NCI-H526 treated with DMSO at 0.1 percent for 48 hours (cell line): Measurements from ENCODE around the gene NLK.
"Not testable (repeated sequence)": the region's sequence is repeated elsewhere in the genome, so short reads cannot be mapped to it uniquely, and the experiment has no call there.

Source experiments
- DNase-seq: peaks from one replicate; lab custom pipeline; 2025; lab: John Stamatoyannopoulos, UW

The NLK gene

GRCh38 chr17:28072936-28073533, 30.6 kb downstream of the NLK start:
- no peak for DNase-seq

GRCh38 chr17:28074010-28074409, 31.5 kb downstream of the NLK start:
- no peak for DNase-seq

- DNase-seq = no peak
Measured at GRCh38 chr17:28076144-28076543, 33.7 kb downstream of the NLK start.

GRCh38 chr17:28077140-28077539, 34.7 kb downstream of the NLK start:
- not testable (repeated sequence) for DNase-seq

- DNase-seq = no peak
Measured at GRCh38 chr17:28078341-28079229, 36.1 kb downstream of the NLK start.

GRCh38 chr17:28081467-28081866, 39.0 kb downstream of the NLK start:
- DNase-seq = no peak

DNA sequence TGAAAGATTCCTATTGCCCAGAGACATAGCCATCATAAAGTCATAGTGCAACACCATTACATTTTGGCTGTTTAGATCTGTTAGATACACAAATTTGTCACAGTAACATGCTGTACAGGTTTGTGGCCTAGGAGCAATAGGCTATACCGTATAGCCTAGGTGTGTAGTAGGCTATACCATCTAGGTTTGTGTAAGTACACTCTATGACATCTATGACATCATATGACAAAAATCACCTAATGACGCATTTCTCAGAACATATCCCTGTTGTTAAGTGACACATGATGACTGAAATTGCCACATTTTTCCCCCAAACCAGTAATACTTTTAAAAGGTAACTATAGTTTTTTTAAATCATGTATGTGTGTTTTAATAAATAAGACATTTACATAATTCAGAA, 43.3 kb downstream of the NLK start:
- DNase-seq = no peak

- no peak for DNase-seq
Measured at GRCh38 chr17:28086519-28086918, 44.0 kb downstream of the NLK start.

- no peak for DNase-seq
Measured at GRCh38 chr17:28087743-28088142, 45.3 kb downstream of the NLK start.

DNA sequence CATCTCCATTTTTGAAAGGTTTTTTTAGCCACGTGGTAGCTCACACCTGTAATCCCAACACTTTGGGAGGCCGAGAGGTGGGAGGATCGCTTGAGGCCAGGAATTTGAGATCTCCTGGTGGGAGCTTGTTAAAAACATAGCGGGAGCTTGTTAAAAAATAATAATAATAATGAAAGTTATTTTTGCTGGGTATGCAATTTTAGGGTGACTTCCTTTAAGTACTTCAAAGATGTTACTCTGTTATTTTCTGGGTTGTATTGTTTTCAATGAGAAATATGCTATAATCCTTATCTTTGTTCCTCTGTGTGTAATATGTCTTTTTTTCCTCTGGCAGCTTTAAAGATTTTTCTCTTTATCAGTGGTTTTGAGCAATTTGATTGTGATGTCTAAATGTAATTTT, 48.1 kb downstream of the NLK start:
- no peak for DNase-seq

- no peak for DNase-seq
Measured at GRCh38 chr17:28092088-28092487, 49.6 kb downstream of the NLK start.

DNA sequence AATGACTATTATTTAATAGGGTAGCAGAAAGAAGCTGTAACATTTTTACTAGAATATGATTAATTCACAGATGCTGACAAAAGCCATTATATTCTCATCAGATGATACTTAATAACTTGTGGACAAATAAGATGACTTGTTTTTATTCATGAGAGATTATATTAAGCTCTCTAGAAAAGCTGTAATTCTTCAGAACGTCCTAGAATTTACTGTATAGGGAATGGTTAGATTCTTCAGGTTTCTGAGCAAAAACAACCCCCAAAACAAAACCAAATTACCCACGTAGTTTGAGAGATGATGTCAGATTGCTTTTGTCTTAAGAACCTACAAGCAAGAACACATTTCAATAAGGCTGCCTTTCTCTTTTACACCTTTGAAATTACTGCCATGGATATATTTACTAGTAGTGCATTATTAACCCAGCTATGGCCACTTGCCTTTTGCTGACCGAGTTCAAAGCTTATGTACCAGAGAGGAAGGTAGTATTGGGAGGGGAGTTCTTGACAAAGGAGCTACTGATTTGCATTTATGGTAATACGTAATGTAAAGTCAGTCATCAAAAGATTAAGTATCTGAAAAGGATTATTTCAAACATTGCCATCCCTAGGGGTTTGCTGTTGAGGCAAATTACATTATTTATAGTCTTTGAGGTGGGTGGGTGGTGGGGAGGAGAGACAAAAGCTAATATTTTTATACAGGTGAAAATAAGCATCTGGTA, 51.7 kb downstream of the NLK start:
- peak; percentile 72 for DNase-seq

- DNase-seq = no peak
Measured at GRCh38 chr17:28096756-28097155, 54.3 kb downstream of the NLK start.

DNA sequence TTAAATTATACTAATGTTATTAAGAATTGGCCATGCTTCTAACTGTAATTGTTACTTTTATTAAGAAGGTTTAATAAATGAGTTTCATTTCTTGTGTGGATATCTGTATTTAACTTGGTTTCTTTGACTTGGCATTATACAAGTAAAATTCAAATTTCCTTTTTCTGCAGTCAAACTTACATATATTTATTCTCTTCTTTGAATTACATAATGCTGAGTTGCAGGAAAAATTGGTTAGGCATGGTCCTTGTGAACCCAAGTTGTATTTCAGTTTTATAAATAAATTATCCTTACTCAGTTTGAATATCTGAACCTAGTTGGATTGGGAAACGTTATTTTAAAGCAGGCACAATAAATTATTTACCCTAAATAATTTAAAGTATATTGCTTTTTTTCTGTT, 54.8 kb downstream of the NLK start:
- DNase-seq = no peak

- no peak for DNase-seq
Measured at GRCh38 chr17:28097901-28098300, 55.4 kb downstream of the NLK start.

- DNase-seq = not testable (repeated sequence)
Measured at GRCh38 chr17:28098591-28098990, 56.1 kb downstream of the NLK start.

DNA sequence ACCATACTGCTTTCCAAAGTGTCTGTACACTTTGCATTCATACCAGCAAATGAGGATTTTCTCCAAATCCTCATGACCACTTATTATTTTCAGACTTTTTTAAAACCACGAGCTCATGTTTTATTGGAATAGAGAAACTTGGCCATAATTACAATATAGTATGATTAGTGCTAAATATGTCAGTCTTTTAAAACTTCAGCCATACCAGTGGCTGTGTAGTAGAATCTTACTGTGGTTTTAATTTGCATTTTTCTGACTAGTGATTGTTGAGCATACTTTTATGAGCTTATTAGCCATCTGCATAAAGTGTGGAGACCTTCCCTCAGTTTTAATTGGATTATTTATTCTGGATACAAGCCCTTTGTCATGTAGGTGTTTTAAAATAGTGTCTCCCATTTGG, 57.8 kb downstream of the NLK start:
- DNase-seq = no peak

- no peak for DNase-seq
Measured at GRCh38 chr17:28100936-28101335, 58.5 kb downstream of the NLK start.

- DNase-seq = no peak
Measured at GRCh38 chr17:28101919-28102318, 59.4 kb downstream of the NLK start.

GRCh38 chr17:28105501-28105900, 63.0 kb downstream of the NLK start:
- DNase-seq = no peak

- no peak for DNase-seq
Measured at GRCh38 chr17:28110184-28110583, 67.7 kb downstream of the NLK start.

- no peak for DNase-seq
Measured at GRCh38 chr17:28112181-28112580, 69.7 kb downstream of the NLK start.

- no peak for DNase-seq
Measured at GRCh38 chr17:28112606-28113005, 70.1 kb downstream of the NLK start.
